GM12801 (cell line): ENCODE measurements around the gene PGLYRP2.

Experiments used
- TF ChIP-seq, protein P1 (sequence below): IDR thresholded peaks from one replicate; pipeline ENCODE4 v1.5.1; 2011; ENCODE audit warnings: control low read depth; ENCODE audit not compliant: insufficient read length; ENCODE audit errors: extremely low read depth

The PGLYRP2 gene

DNA sequence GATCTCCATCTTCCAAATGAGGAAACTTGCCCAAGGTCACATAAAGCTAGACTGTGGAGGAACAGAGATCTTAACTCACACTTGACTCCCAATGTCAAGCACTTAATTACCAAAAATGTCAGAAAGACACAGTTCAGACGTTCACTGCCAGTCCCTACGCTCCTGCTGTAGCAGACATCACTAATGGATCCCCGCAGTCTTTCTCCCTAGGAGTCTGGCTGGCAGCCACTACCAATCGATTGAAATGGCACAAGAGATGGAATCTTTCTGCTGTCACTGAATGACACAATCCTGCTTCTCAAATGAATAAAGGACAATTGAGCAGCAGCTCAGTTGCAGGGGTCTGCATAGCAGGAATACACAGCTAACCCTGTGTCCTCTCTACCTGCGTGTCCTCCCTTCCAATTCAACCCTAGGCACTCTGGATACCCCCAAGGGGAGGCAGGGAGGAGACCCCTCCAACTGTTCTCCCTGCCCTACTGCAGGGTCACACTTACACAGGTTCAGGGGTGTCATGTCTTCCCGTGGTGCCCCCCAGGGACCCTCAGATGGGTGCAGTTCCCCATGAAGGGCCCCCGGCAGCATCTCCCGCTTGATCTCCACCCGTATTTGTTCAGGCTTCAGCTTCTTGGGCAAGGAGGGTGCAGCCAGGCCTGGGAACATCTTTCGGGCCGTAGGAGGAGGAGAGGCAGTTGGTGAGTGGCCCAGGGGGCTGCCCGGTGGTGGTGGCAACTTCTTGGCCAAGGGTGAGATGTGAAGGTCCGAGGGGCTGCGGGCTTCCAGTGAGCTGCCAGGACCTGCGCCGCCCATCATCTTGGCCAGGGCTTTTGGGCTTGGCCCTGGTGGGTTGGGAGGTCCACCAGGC, 52.6 kb downstream of the PGLYRP2 start:
- TF ChIP-seq, protein P1, sequence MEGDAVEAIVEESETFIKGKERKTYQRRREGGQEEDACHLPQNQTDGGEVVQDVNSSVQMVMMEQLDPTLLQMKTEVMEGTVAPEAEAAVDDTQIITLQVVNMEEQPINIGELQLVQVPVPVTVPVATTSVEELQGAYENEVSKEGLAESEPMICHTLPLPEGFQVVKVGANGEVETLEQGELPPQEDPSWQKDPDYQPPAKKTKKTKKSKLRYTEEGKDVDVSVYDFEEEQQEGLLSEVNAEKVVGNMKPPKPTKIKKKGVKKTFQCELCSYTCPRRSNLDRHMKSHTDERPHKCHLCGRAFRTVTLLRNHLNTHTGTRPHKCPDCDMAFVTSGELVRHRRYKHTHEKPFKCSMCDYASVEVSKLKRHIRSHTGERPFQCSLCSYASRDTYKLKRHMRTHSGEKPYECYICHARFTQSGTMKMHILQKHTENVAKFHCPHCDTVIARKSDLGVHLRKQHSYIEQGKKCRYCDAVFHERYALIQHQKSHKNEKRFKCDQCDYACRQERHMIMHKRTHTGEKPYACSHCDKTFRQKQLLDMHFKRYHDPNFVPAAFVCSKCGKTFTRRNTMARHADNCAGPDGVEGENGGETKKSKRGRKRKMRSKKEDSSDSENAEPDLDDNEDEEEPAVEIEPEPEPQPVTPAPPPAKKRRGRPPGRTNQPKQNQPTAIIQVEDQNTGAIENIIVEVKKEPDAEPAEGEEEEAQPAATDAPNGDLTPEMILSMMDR: no peak

DNA sequence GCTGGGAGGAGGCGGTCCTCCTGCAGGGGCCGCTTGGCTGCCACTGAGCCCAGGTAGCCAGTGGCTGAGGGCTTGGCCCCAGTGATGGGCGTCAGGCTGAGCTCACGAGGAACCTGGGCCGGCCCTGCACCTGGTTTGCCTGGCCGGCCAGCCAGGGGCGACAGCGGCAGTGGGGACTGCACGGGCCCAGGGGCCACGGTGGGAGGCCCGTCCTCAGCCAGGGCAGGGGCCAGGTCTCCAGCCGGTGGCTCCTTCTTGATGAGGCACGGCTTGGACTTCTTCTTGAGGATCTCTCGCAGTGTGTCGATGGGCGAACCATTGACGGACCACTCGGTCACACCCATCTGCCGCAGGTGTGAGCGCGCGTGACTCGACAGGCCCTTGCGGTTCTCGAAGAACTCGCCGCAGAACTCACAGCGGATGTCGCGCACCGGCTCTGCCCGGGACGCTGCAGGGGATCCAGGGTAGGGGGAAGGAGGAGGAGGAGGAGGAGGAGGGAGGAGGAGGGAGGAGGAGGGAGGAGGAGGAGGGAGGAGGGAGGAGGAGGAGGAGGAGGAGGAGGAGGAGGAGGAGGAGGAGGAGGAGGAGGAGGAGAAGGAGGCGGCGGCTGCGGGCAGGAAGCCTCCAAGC, 53.9 kb downstream of the PGLYRP2 start:
- TF ChIP-seq, protein P1: no peak

DNA sequence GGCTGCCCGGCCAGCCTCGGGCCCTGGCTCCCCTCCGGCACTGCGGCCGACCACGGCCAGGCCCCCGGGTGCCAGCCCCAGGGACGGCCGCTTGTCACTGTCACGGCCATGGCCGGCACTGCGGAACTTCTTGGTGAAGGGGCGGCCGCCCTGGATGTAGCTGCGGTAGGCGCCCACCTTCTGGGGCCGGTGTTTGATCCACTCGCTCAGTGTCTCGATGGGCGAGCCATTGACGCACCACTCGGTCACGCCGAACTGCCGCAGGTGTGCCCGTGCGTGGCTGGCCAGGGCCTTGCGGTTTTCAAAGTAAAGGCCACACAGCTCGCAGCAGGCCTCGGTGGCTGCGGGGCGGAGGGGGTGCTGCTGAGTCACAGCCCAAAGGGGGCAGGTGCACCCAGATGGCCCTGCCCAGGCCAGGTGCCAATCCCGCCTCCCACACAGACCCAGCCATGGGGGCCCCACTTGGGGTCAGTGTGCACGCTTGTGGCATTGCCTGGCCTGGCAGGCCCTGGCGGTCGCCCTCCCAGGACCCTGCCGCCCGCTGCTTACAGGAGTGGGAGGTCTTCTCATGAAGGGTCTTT, 54.5 kb downstream of the PGLYRP2 start:
- TF ChIP-seq, protein P1: no peak

DNA sequence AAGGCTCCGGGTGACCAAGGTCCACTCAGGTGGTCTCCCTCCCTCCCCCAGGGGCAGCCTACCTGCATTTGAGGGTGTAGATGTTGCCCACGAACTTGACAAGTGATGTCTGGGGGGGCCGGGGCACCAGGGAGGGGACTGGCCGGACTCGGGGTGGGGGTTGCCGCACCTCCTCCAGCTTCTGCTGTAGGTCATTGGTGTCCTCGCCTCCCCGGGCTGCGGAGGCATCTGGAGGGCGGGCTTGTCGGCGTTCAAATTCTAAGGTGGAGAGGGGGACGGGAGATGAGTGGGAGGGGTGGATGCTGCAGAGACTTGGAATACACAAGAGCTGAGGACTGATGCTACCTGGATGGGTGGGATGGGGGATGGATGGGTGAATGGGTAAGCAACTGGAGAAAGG, 55.2 kb downstream of the PGLYRP2 start:
- TF ChIP-seq, protein P1: no peak

DNA sequence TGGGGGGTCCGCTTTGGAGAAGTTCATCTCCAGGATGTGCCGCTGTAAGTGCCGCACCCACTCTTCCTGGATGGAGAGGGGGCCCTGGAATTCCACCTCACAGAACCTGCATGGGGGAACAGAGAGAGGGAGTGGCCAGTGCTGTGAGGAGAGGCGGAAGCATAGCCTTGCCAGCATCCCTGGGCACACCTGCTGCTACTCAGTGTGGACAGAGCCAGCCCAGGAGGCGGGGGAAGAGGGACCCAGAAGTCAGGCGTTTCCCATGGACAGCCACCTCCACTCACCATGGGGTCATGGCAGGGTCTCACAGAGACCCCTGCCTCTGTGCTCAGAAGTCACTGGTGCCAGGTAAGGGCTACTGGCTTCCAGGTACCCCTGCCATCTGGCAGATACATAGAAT, 56.2 kb downstream of the PGLYRP2 start:
- TF ChIP-seq, protein P1: no peak

DNA sequence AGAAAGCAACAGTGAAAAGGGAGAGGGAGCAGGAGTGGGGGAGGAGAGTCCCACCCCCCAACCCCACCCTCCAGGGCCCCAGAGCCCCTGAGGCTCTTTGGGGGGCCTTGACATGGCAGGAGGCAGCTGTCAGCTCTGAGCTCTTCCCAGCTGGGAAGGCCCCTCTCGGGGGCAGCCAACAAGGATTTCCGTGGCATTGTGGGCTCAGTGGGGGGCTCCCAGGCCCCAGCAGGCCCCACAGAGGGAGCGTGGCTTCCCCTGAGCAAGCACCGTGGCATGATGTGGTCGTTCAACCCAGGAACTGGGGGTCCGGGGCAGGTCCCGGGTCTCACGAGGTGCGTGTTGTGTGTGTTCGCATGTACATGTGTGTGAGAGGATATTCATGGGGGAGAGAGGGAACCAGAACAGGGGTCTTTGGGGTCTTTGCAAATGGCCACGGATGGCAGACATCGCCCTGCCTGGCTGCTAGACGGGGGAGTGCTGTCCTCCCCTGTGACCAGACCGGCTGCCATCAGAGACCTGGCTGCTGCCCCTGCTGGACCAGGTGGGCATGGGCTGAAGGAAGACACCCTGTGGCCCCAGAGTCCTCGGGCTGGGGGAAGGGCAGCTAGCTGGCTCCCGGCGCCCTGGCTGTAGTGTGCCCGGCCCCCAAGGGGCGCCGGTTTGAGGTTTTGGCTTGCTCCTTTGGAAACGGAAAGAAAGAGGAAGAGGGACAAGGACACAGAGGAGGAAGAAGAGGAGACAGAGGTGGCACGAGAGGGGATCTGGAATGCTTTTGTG, 56.8 kb downstream of the PGLYRP2 start:
- TF ChIP-seq, protein P1: no peak
